Right atrium auricular region (tissue), 2 donors: ENCODE results near the gene MUTYH. TPM values are rescaled to one million over a fixed set of nuclear protein-coding genes. Genes with fewer than 3 reads are reported as not detected.
A peak's percentile ranks its signal among the peaks of the same experiment; 100 is the strongest.
"Not testable (repeated sequence)": the region's sequence is repeated elsewhere in the genome, so short reads cannot be mapped to it uniquely, and the experiment has no call there.

Experiments used
- DNase-seq: peaks from one replicate; pipeline ENCODE4 v3.0.0-alpha.2; 2019; ENCODE audit warnings: low spot score
- H3K27ac ChIP-seq, 2 donors: fragments of 200-600 bp; sonication (generic); 1 replicate in 1 of 2; 2 replicates in 1 of 2; pipeline ENCODE4 v1.5.1; 2016 to 2019
- H3K27me3 ChIP-seq, 2 donors: fragments of 200-600 bp; sonication (generic); one replicate each; pipeline versions ENCODE4 v1.5.1 to v1.6.0; 2017 to 2019
- H3K36me3 ChIP-seq: fragments of 200-600 bp; sonication (generic); one replicate; pipeline ENCODE4 v1.5.1; 2016
- H3K4me1 ChIP-seq, 2 donors: fragments of 200-600 bp; sonication (generic); one replicate each; pipeline versions ENCODE4 v1.5.1 to v1.6.0; 2017 to 2019
- H3K4me3 ChIP-seq, 2 donors: fragments of 200-600 bp; sonication (generic); 1 replicate in 1 of 2; 2 replicates in 1 of 2; pipeline ENCODE4 v1.5.1; 2017 to 2019; ENCODE audit warnings: mild to moderate bottlenecking in 1 of 2, moderate library complexity in 1 of 2
- H3K9me3 ChIP-seq, 2 donors: fragments of 200-600 bp; sonication (generic); one replicate each; pipeline ENCODE4 v1.5.1; 2019
- CTCF ChIP-seq, 2 donors: fragments of 200-600 bp; sonication (generic); IDR thresholded peaks; one replicate each; pipeline ENCODE4 v1.5.1; 2019; ENCODE audit warnings: antibody characterized with exemption in 2 of 2
- total RNA-seq, 2 donors: library from RNA; depleted of rRNA; stranded (reverse); fragments of >200 nt; gene quantifications; one replicate each; pipeline ENCODE4 v1.1.0, GENCODE V29; 2016

MUTYH gene
- total RNA-seq, 2 donors from 2014 or later = 4.2 to 11.1 TPM

- H3K27ac ChIP-seq = no peak overlapping the region
- H3K27me3 ChIP-seq = no peaks in the 10 kb centered on the region
- no peak for TF ChIP-seq CTCF (IDR thresholded peaks at IDR 0.05)
- no peaks in the 10 kb centered on the region for H3K36me3 ChIP-seq
- no peaks in the 10 kb centered on the region for H3K9me3 ChIP-seq
- DNase-seq = no peak
- no peaks in the 10 kb centered on the region for H3K4me1 ChIP-seq
- H3K4me3 ChIP-seq = no peak overlapping the region
These were observed 48.5 kb downstream of the MUTYH start for GRCh38 chr1:45291716-45292115.

GRCh38 chr1:45291002-45291401, 49.2 kb downstream of the MUTYH start:
- H3K9me3 ChIP-seq, H3K27ac ChIP-seq, DNase-seq, H3K4me3 ChIP-seq, H3K4me1 ChIP-seq, H3K36me3 ChIP-seq, H3K27me3 ChIP-seq: not testable (repeated sequence)

- not testable (repeated sequence) for H3K4me3 ChIP-seq, DNase-seq, H3K27me3 ChIP-seq, H3K4me1 ChIP-seq, H3K36me3 ChIP-seq, H3K27ac ChIP-seq, H3K9me3 ChIP-seq
These were observed 53.7 kb downstream of the MUTYH start for GRCh38 chr1:45286521-45286920.

- not testable (repeated sequence) for H3K27me3 ChIP-seq, H3K4me1 ChIP-seq, H3K27ac ChIP-seq, H3K36me3 ChIP-seq, H3K9me3 ChIP-seq, H3K4me3 ChIP-seq
- DNase-seq = peak; percentile 30
These were observed 55.4 kb downstream of the MUTYH start for GRCh38 chr1:45284858-45285257.

- Histone ChIP-seq H3K36me3 (no peaks in the 10 kb centered on the region), H3K9me3 (no peaks in the 10 kb centered on the region)
These were observed 57.9 kb downstream of the MUTYH start for GRCh38 chr1:45282351-45282750.

More at GRCh38 chr1:45282351-45282750, 57.9 kb downstream of the MUTYH start:
- H3K4me1 ChIP-seq = no peaks in the 10 kb centered on the region
- no peak for TF ChIP-seq CTCF (IDR thresholded peaks at IDR 0.05)
- H3K27me3 ChIP-seq = no peaks in the 10 kb centered on the region
- H3K27ac ChIP-seq = no peak overlapping the region
- no peak for DNase-seq
- H3K4me3 ChIP-seq = no peak overlapping the region

Other genes starting within 250 kb of the MUTYH start
- gene ZSWIM5, start 133.8 kb downstream of the MUTYH start, total RNA-seq = 1 to 10 TPM; 1.2 to 1.7 TPM
- not detected for gene HPDL, start 13.5 kb downstream of the MUTYH start, total RNA-seq
- gene TOE1, start 270 bp downstream of the MUTYH start, total RNA-seq = 1 to 10 TPM; 5.4 to 6.8 TPM
- gene TESK2, start 150.7 kb upstream of the MUTYH start, total RNA-seq = 1 to 10 TPM; 2.8 to 3.5 TPM
- 1 to 10 TPM; 1.4 to 1.9 TPM for gene CCDC163, start 159.6 kb upstream of the MUTYH start, total RNA-seq
- 10 to 100 TPM in 1 of 2 donors, 1 to 10 TPM in 1; 9.8 to 13.7 TPM for gene MMACHC, start 159.9 kb upstream of the MUTYH start, total RNA-seq
- gene PRDX1, start 181.4 kb upstream of the MUTYH start, total RNA-seq = 100 to 1,000 TPM; 371 to 655 TPM
- gene AKR1A1, start 210.4 kb upstream of the MUTYH start, total RNA-seq = 10 to 100 TPM; 47.2 to 53.3 TPM
- gene NASP, start 243.6 kb upstream of the MUTYH start, total RNA-seq = 10 to 100 TPM; 30.6 to 32.3 TPM